K562 (cell line): Measurements from ENCODE around the gene BTG2. TPM values are rescaled to one million over a fixed set of nuclear protein-coding genes. Genes with fewer than 3 reads are reported as not detected.

Experiments used
- ARID1B ChIP-seq: fragments of 450-650 bp; IDR thresholded peaks from 2 replicates; pipeline ENCODE4 v1.6.1; 2016; ENCODE audit warnings: antibody characterized with exemption, mild to moderate bottlenecking, inconsistent platforms
- CAMTA2 ChIP-seq: fragments of 250-450 bp; sonication (Bioruptor Pico); conservative IDR thresholded peaks from 2 replicates; pipeline ENCODE4 v1.5.1; 2022
- ESRRA ChIP-seq: fragments of 450-650 bp; IDR thresholded peaks from 2 replicates; pipeline ENCODE4 v1.6.1; 2014; ENCODE audit warnings: low read depth, mild to moderate bottlenecking, moderate library complexity, borderline replicate concordance
- FOXJ3 ChIP-seq: sonication (generic); formaldehyde crosslinking; IDR thresholded peaks from 2 replicates; pipeline ENCODE4 v1.4.0; 2020; ENCODE audit warnings: mild to moderate bottlenecking, missing genetic modification reagents
- GTF2A2 ChIP-seq: IDR thresholded peaks from 2 replicates; pipeline ENCODE4 v1.6.1; 2016; ENCODE audit warnings: mild to moderate bottlenecking, missing genetic modification characterization, missing compliant biosample characterization
- GTF2E2 ChIP-seq: fragments of 200-800 bp; sonication (Bioruptor generic); IDR thresholded peaks from 2 replicates; pipeline ENCODE4 v1.6.1; 2016; ENCODE audit warnings: missing genetic modification characterization, missing compliant biosample characterization
- HDAC2 ChIP-seq: fragments of 450-650 bp; IDR thresholded peaks from 2 replicates; pipeline ENCODE4 v1.6.1; 2016; ENCODE audit warnings: mild to moderate bottlenecking
- MXI1 ChIP-seq: IDR thresholded peaks from 2 replicates; pipeline ENCODE4 v1.6.1; 2011; ENCODE audit warnings: low read depth, mild to moderate bottlenecking, improper control_type of control experiment, low read length
- MYNN ChIP-seq, 2 experiments: sonication (generic); formaldehyde crosslinking in 1 of 2; IDR thresholded peaks; 2 replicates each; pipeline versions ENCODE4 v1.5.0 to v1.6.1; 2016 to 2020; ENCODE audit warnings: antibody characterized with exemption in 1 of 2, missing genetic modification reagents in 1 of 2
- NRF1 ChIP-seq, 2 experiments: fragments of 450-650 bp; IDR thresholded peaks in 1 of 2; conservative IDR thresholded peaks in 1 of 2; 2 replicates each; pipeline ENCODE4 v1.6.1; 2014; ENCODE audit warnings: mild to moderate bottlenecking in 2 of 2
- RBM17 ChIP-seq: fragments of 200-400 bp; formaldehyde crosslinking; IDR thresholded peaks from 2 replicates; pipeline ENCODE4 v1.6.1; 2017; ENCODE audit warnings: low read depth, mild to moderate bottlenecking, low read length, borderline replicate concordance
- RBM25 ChIP-seq: fragments of 200-400 bp; formaldehyde crosslinking; IDR thresholded peaks from 2 replicates; pipeline ENCODE4 v1.6.1; 2018; ENCODE audit warnings: low read length, low read depth, moderate library complexity; ENCODE audit not compliant: severe bottlenecking
- RCOR1 ChIP-seq, 2 experiments: IDR thresholded peaks; 2 replicates each; pipeline ENCODE4 v1.6.1; 2012; ENCODE audit warnings: low read depth in 2 of 2, low read length in 2 of 2, borderline replicate concordance in 1 of 2, improper control_type of control experiment in 1 of 2
- RFX1 ChIP-seq: fragments of 450-650 bp; IDR thresholded peaks from 2 replicates; pipeline ENCODE4 v1.6.1; 2016; ENCODE audit warnings: mild to moderate bottlenecking, moderate library complexity
- SIX5 ChIP-seq, 2 experiments: IDR thresholded peaks; 2 replicates each; pipeline ENCODE4 v1.6.1; 2011; ENCODE audit warnings: low read length in 2 of 2, borderline replicate concordance in 1 of 2, low read depth in 1 of 2, mild to moderate bottlenecking in 1 of 2, moderate library complexity in 1 of 2; ENCODE audit not compliant: insufficient read depth in 1 of 2
- TCF7L2 ChIP-seq: fragments of 150-350 bp; IDR thresholded peaks from 2 replicates; pipeline ENCODE4 v1.6.1; 2016; ENCODE audit warnings: low read depth, mild to moderate bottlenecking, low read length, moderate library complexity
- XRCC4 ChIP-seq: IDR thresholded peaks from one replicate; pipeline ENCODE4 v1.6.1; 2011; ENCODE audit not compliant: insufficient read depth, insufficient read length; ENCODE audit errors: extremely low read depth
- ZFPM2 ChIP-seq: fragments of 250-450 bp; sonication (Bioruptor Pico); IDR thresholded peaks from 2 replicates; pipeline ENCODE4 v1.5.1; 2022; ENCODE audit warnings: mild to moderate bottlenecking
- ZKSCAN3 ChIP-seq: fragments of 250-450 bp; sonication (Bioruptor Pico); IDR thresholded peaks from 2 replicates; pipeline ENCODE4 v1.4.0; 2020
- ZNF174 ChIP-seq: fragments of 250-450 bp; sonication (Bioruptor Pico); IDR thresholded peaks from 2 replicates; pipeline ENCODE4 v1.4.0; 2020; ENCODE audit warnings: mild to moderate bottlenecking
- ZNF57 ChIP-seq: fragments of 450-650 bp; formaldehyde crosslinking; IDR thresholded peaks from 2 replicates; pipeline ENCODE4 v1.4.0; 2020; ENCODE audit warnings: mild to moderate bottlenecking, moderate library complexity
- ZNF589 ChIP-seq: fragments of 200-800 bp; sonication (Bioruptor generic); IDR thresholded peaks from 2 replicates; pipeline ENCODE4 v1.6.1; 2016; ENCODE audit warnings: low read depth, missing genetic modification characterization, missing compliant biosample characterization
- ZSCAN29 ChIP-seq: fragments of 450-650 bp; IDR thresholded peaks from 2 replicates; pipeline ENCODE4 v1.6.1; 2017
- polyA plus RNA-seq, 8 experiments: library from polyadenylated mRNA; depleted of rRNA in 4 of 8; stranded (reverse) in 5 of 8; unstranded in 3 of 8; fragments of >200 nt; fragmentation: Nextera tagmentation in 2 of 8; fragmentation: Illumina TruSeq in 1 of 8; extraction: Ambion mirVana in 2 of 8; extraction: Trizol in 1 of 8; gene quantifications; 2 replicates each; pipeline versions ENCODE4 v1.2.1 to v1.2.3, GENCODE V29; 2011 to 2014; ENCODE audit warnings: inconsistent platforms in 1 of 8, missing spikeins in 1 of 8
- total RNA-seq, 7 experiments: library from RNA; depleted of rRNA in 6 of 7; stranded (reverse); fragments of >200 nt in 6 of 7; fragmentation: Illumina TruSeq in 2 of 7; extraction: Trizol in 2 of 7; gene quantifications; 2 replicates each; pipeline versions ENCODE4 v1.2.1 to v1.2.3, GENCODE V29; 2011 to 2021; ENCODE audit warnings: low replicate concordance in 1 of 7
- TF ChIP-seq, protein P1 (sequence below), 2 experiments: fragments of 450-650 bp in 1 of 2; IDR thresholded peaks; 2 replicates each; pipeline ENCODE4 v1.6.1; 2011 to 2017; ENCODE audit warnings: low read depth in 2 of 2, antibody characterized with exemption in 1 of 2, borderline replicate concordance in 1 of 2, low read length in 1 of 2, mild to moderate bottlenecking in 1 of 2, mixed read lengths in 1 of 2; ENCODE audit not compliant: control insufficient read depth in 1 of 2
- TF ChIP-seq, protein P2 (sequence below): fragments of 250-450 bp; sonication (Bioruptor Pico); IDR thresholded peaks from 2 replicates; pipeline ENCODE4 v1.9.0; 2021; ENCODE audit warnings: mild to moderate bottlenecking
- TF ChIP-seq, protein P3 (sequence below): fragments of 450-650 bp; formaldehyde crosslinking; IDR thresholded peaks from 2 replicates; pipeline ENCODE4 v1.4.0; 2022; ENCODE audit warnings: mild to moderate bottlenecking, moderate library complexity

Gene BTG2
- total and polyA plus RNA-seq, 9 of the 15 experiments (the other 6 are each of a cell fraction or from before 2014, with no cell fraction given): 2.3 to 41.9 (median 8.7) TPM

GRCh38 chr1:203326830-203327683 lies 21.7 kb downstream of the BTG2 start (continued):
- TF ChIP-seq ZKSCAN3 (CRISPR knock-in tag) (no peak), ZSCAN29 (no peak), NRF1 (conservative IDR thresholded peaks at IDR 0.05 in 1 of 2, IDR thresholded peaks at IDR 0.05 in 1 of 2) (peak; percentile 63 to 65), GTF2E2 (no peak), GTF2A2 (tag) (no peak), ZNF174 (no peak), RBM25 (peak; percentile 80), MXI1 (no peak), CAMTA2 (no peak), ESRRA (no peak; the same call in 1 of the 2 replicates), ZNF57 (CRISPR knock-in tag) (no peak), ZNF589 (CRISPR knock-in tag) (no peak), SIX5 (IDR thresholded peaks at IDR 0.05; ENCODE audit: borderline replicate concordance in 1 of 2, insufficient read depth in 1 of 2, low read depth in 1 of 2, low read length in 2 of 2) (no peak), ARID1B (no peak), TCF7L2 (no peak), FOXJ3 (CRISPR knock-in tag) (no peak), XRCC4 (no peak), MYNN (IDR thresholded peaks at IDR 0.05) (no peak), MYNN (CRISPR knock-in tag; IDR thresholded peaks at IDR 0.05) (no peak), RCOR1 (IDR thresholded peaks at IDR 0.05; ENCODE audit: borderline replicate concordance in 1 of 2, low read depth in 2 of 2, low read length in 2 of 2) (0 out of 4 replicates have a peak, but pooled peaks of 1 of the 2 experiments have one; percentile 43), ZFPM2 (CRISPR knock-in tag) (no peak), RBM17 (no peak), HDAC2 (no peak), RFX1 (no peak)
- TF ChIP-seq, protein P1, sequence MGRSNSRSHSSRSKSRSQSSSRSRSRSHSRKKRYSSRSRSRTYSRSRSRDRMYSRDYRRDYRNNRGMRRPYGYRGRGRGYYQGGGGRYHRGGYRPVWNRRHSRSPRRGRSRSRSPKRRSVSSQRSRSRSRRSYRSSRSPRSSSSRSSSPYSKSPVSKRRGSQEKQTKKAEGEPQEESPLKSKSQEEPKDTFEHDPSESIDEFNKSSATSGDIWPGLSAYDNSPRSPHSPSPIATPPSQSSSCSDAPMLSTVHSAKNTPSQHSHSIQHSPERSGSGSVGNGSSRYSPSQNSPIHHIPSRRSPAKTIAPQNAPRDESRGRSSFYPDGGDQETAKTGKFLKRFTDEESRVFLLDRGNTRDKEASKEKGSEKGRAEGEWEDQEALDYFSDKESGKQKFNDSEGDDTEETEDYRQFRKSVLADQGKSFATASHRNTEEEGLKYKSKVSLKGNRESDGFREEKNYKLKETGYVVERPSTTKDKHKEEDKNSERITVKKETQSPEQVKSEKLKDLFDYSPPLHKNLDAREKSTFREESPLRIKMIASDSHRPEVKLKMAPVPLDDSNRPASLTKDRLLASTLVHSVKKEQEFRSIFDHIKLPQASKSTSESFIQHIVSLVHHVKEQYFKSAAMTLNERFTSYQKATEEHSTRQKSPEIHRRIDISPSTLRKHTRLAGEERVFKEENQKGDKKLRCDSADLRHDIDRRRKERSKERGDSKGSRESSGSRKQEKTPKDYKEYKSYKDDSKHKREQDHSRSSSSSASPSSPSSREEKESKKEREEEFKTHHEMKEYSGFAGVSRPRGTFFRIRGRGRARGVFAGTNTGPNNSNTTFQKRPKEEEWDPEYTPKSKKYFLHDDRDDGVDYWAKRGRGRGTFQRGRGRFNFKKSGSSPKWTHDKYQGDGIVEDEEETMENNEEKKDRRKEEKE (IDR thresholded peaks at IDR 0.05; ENCODE audit: borderline replicate concordance in 1 of 2, control insufficient read depth in 1 of 2, low read depth in 2 of 2, low read length in 1 of 2): no peak
- TF ChIP-seq, protein P2, sequence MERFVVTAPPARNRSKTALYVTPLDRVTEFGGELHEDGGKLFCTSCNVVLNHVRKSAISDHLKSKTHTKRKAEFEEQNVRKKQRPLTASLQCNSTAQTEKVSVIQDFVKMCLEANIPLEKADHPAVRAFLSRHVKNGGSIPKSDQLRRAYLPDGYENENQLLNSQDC (CRISPR knock-in tag): no peak
- TF ChIP-seq, protein P3, sequence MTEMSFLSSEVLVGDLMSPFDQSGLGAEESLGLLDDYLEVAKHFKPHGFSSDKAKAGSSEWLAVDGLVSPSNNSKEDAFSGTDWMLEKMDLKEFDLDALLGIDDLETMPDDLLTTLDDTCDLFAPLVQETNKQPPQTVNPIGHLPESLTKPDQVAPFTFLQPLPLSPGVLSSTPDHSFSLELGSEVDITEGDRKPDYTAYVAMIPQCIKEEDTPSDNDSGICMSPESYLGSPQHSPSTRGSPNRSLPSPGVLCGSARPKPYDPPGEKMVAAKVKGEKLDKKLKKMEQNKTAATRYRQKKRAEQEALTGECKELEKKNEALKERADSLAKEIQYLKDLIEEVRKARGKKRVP (CRISPR knock-in tag): no peak
